Lower lobe of right lung (tissue), 2 donors: Measurements from ENCODE around the gene DCLK1. TPM values are rescaled to one million over a fixed set of nuclear protein-coding genes. Genes with fewer than 3 reads are reported as not detected.

Source experiments
- ATAC-seq, 2 donors: fragments of 200-7000 bp; cut with Tn5 transposase; one replicate each; pipeline ENCODE4 v1.9.1; 2020 to 2022; ENCODE audit warnings: mild to moderate bottlenecking in 2 of 2, moderate library complexity in 2 of 2
- DNase-seq: peaks from one replicate; pipeline ENCODE4 v3.0.0-alpha.2; 2020
- H3K27ac ChIP-seq: fragments of 200-600 bp; one replicate; pipeline ENCODE4 v1.8.0; 2022
- H3K27me3 ChIP-seq: fragments of 200-600 bp; one replicate; pipeline ENCODE4 v1.8.0; 2022; ENCODE audit warnings: low read depth
- H3K36me3 ChIP-seq: fragments of 200-600 bp; one replicate; pipeline ENCODE4 v1.8.0; 2022; ENCODE audit warnings: mild to moderate bottlenecking
- H3K4me1 ChIP-seq: fragments of 200-600 bp; one replicate; pipeline ENCODE4 v1.8.0; 2022
- H3K4me3 ChIP-seq: fragments of 200-600 bp; one replicate; pipeline ENCODE4 v1.8.0; 2022; ENCODE audit warnings: mild to moderate bottlenecking
- H3K9me3 ChIP-seq: fragments of 200-600 bp; one replicate; pipeline ENCODE4 v1.8.0; 2022
- intact Hi-C: fragments of 100-400 bp; cut with DNase I; formaldehyde crosslinking; loops from one replicate; pipeline ENCODE4 v1.11.0; 2022
- total RNA-seq: library from RNA; stranded (reverse); fragmentation: NEBNext Ultra II Directional; extraction: Animal tissue kit (Norgen Biotek cat#: 25700); gene quantifications from one replicate; pipeline ENCODE4 v1.2.1, GENCODE V29; 2021
- TF ChIP-seq, protein P1 (sequence below): fragments of 200-600 bp; IDR thresholded peaks from one replicate; pipeline ENCODE4 v1.8.0; 2022; ENCODE audit warnings: antibody characterized with exemption, mild to moderate bottlenecking
- donor health status: DM: no; HTN: yes; CAD: no; lungs with severe emphysema.

The DCLK1 gene
- total RNA-seq, 1 donor from 2014 or later: 10.4 TPM

GRCh38 chr13:35784286-35784951 lies 346.8 kb downstream of the DCLK1 start:
- TF ChIP-seq, protein P1, sequence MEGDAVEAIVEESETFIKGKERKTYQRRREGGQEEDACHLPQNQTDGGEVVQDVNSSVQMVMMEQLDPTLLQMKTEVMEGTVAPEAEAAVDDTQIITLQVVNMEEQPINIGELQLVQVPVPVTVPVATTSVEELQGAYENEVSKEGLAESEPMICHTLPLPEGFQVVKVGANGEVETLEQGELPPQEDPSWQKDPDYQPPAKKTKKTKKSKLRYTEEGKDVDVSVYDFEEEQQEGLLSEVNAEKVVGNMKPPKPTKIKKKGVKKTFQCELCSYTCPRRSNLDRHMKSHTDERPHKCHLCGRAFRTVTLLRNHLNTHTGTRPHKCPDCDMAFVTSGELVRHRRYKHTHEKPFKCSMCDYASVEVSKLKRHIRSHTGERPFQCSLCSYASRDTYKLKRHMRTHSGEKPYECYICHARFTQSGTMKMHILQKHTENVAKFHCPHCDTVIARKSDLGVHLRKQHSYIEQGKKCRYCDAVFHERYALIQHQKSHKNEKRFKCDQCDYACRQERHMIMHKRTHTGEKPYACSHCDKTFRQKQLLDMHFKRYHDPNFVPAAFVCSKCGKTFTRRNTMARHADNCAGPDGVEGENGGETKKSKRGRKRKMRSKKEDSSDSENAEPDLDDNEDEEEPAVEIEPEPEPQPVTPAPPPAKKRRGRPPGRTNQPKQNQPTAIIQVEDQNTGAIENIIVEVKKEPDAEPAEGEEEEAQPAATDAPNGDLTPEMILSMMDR: no peak
- H3K36me3 ChIP-seq: no peaks in the 10 kb centered on the region
- no peaks in the 10 kb centered on the region for H3K27me3 ChIP-seq
- ATAC-seq (no peak), DNase-seq (no peak)
- H3K27ac ChIP-seq: no peak overlapping the region
- intact Hi-C loops: no loop called here
- H3K4me3 ChIP-seq: no peak overlapping the region
- H3K4me1 ChIP-seq: no peaks in the 10 kb centered on the region
- H3K9me3 ChIP-seq: no peaks in the 10 kb centered on the region

DNA sequence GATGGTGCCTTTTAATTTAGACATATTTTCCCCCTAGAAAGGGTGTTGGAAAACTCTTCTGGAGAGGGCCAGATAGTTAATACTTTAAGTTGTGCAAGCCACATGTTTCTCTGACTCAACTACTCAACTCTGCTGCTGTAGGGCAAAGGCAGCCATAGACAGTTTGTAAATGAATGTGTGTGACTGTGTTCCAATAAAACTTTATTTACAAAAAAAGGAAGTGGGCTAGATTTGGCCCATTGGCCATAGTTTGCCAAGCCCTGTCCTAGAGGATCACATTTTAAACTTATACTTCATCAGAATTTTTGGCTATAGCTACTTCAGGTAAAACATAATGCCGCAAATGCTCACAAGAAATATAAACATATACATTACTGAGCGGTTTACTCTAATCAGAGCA lies 348.4 kb downstream of the DCLK1 start:
- Histone ChIP-seq H3K36me3 (no peaks in the 10 kb centered on the region), H3K27me3 (no peaks in the 10 kb centered on the region), H3K4me1 (no peaks in the 10 kb centered on the region), H3K27ac (no peak overlapping the region), H3K9me3 (no peaks in the 10 kb centered on the region), H3K4me3 (no peak overlapping the region)
- intact Hi-C loops: no loop called here
- no peak for DNase-seq
- ATAC-seq: no peak
- TF ChIP-seq, protein P1: no peak

DNA sequence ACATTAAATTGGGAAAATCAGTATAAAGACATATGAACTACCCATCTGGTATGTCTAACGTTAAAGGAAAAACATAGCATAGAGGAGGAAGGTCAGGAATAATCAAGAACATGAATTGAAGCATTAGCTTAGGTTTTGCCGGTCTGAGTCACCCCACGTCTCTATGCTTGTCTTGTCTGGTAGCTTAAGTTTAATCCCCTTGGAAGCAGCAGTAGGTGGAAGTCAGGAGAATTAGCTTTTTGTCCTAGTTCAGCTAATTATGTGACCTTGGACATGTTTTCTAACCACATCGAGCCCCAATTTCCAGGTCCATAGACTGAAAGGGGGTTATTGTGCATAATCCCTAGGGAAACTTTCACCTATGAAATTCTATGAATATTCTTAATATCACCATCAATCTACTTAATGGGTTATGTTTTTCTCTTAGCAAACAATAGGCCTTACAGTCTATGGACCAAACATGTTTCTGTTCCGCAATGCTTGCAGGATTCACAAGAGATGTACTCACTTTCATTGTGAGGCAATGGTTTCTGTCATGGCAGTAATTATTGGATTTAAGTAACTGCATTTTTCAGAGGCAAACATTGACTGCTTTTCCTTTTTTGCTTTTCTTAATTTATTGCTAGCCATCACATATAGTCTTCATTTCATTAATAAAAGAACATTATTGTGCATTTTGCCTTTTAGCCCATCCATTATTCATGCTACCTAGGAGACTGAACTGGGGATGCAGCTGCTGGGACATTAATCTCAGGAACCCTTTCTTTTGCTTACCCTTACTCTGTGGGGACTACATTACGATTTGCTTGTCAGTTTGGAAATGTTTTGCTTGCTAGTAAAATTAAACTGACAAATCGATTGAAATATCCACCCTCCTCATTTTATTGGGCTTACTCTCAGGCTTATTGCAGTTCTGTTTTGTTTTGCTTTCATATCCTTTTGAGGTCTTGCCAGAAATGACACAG lies 349.9 kb downstream of the DCLK1 start:
- ATAC-seq (no peak), DNase-seq (no peak)
- Histone ChIP-seq H3K36me3 (no peaks in the 10 kb centered on the region), H3K27me3 (no peaks in the 10 kb centered on the region), H3K4me1 (no peaks in the 10 kb centered on the region), H3K27ac (no peak overlapping the region), H3K4me3 (no peak overlapping the region), H3K9me3 (no peaks in the 10 kb centered on the region)
- TF ChIP-seq, protein P1: no peak
- intact Hi-C loops: no loop called here

GRCh38 chr13:35780613-35781012 lies 350.6 kb downstream of the DCLK1 start:
- no peaks in the 10 kb centered on the region for H3K36me3 ChIP-seq
- intact Hi-C loops: no loop called here
- no peaks in the 10 kb centered on the region for H3K27me3 ChIP-seq
- H3K27ac ChIP-seq: no peak overlapping the region
- TF ChIP-seq, protein P1: no peak
- DNase-seq: no peak
- H3K9me3 ChIP-seq: no peaks in the 10 kb centered on the region
- H3K4me3 ChIP-seq: no peak overlapping the region
- ATAC-seq: no peak
- H3K4me1 ChIP-seq: no peaks in the 10 kb centered on the region

GRCh38 chr13:35771898-35772297 lies 359.3 kb downstream of the DCLK1 start:
- ATAC-seq (peak in 1 of 2 donors; percentile 49), DNase-seq (no peak)
- Histone ChIP-seq H3K36me3 (no peaks in the 10 kb centered on the region), H3K9me3 (no peaks in the 10 kb centered on the region), H3K4me1 (no peaks in the 10 kb centered on the region), H3K27me3 (no peaks in the 10 kb centered on the region), H3K27ac (no peak overlapping the region), H3K4me3 (no peak overlapping the region)
- TF ChIP-seq, protein P1: no peak
- intact Hi-C loops: no loop called here
